ENCODE results near the gene SERINC5.
A peak's percentile ranks its signal among the peaks of the same experiment; 100 is the strongest.

Gene SERINC5

DNA sequence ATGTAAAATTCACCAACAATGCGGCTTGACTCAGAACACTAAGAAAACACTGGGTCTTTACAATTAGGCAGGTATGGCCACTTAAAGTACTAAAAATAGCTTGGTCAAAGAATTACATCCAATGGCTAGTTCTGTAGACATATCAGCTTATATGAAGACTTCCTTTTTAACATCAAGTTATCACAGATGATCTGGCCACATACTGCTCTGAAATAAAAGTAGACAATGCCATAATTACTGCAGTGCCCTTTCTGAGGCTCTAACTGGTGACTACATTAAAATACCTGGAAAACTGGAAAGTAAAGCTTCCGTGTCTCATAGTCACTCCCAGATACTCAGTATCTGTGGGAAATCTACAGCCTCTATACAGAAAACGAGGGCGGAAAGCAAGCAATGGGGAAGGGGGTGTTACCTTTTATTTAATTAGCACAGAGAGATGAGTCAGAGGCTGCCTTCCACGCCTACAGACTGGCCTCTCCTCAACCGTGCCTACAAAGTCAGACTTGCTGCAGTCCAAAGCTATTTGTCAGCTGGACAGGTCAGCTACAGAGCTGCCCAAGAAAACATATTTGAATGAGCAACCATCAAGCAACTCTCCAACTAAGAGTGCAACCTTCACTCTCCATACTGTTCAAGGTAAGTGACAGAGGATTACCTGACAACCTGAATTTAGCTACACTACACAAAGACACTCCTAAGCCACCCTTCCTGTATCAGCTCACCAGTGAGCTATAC, 8.7 kb downstream of the SERINC5 start:
- peak overlapping the region; percentile 12 for H3K4me3 ChIP-seq (ENCODE audit: low read length)
- TF ChIP-seq, protein P1, sequence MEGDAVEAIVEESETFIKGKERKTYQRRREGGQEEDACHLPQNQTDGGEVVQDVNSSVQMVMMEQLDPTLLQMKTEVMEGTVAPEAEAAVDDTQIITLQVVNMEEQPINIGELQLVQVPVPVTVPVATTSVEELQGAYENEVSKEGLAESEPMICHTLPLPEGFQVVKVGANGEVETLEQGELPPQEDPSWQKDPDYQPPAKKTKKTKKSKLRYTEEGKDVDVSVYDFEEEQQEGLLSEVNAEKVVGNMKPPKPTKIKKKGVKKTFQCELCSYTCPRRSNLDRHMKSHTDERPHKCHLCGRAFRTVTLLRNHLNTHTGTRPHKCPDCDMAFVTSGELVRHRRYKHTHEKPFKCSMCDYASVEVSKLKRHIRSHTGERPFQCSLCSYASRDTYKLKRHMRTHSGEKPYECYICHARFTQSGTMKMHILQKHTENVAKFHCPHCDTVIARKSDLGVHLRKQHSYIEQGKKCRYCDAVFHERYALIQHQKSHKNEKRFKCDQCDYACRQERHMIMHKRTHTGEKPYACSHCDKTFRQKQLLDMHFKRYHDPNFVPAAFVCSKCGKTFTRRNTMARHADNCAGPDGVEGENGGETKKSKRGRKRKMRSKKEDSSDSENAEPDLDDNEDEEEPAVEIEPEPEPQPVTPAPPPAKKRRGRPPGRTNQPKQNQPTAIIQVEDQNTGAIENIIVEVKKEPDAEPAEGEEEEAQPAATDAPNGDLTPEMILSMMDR (conservative IDR thresholded peaks at IDR 0.05; ENCODE audit: low read depth, low read length), result no peak
- DNase-seq (ENCODE audit: low read depth), result peak; percentile 84

DNA sequence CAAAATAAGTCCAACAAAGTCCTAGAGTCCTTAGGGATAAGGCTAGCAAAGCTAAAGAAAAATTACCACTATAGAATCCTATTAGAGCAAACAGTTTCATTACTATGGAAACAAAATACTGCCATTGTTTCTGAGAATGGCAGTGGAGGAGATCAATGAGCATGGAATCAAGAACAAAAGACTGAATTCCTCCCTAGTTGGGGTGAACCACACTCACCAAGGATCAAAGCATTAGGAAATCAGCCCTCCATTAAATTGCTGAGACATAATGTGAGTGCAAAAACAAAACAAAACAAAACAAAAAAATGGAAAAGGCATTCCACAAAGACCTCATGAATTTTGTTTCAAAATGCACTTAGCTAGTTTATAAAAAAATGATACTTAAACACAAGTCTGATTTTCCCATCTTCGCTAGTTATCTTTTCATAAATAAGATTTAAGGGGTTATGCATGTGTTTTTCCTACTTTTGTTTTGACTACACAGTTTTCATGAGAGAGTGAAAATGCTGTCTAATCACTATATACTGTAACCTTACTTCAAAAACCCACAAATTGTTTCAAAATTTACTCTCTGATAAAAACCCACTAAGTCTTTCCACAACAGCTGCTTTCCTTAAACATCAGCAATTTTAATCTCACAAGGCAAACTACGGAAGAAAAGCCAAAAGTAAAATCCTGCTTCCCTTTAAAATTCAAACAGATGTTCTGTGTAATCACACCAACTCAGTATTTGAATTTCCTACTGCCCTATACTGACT, 9.7 kb downstream of the SERINC5 start:
- no peak for DNase-seq (ENCODE audit: low read depth)
- no peak overlapping the region for H3K4me3 ChIP-seq (ENCODE audit: low read length)
- TF ChIP-seq, protein P1 (conservative IDR thresholded peaks at IDR 0.05; ENCODE audit: low read depth, low read length), result no peak

DNA sequence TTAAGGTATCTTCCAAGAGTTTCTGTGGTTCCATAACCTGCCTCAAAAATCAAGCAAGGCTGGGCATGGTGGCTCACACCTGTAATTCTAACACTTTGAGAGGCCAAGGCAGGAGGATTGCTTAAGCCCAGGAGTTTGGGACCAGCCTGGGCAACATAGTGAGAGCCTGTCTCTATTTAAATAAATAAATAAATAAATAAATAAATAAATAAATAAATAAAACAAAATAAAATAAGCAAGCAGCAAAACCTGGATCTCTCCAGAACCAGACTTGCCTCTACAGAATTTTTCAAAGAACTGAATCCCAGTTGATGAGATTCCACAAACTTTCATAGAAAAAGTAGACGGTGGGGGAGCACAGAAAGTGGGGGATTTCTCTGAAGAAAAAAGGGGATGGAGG, 12.3 kb downstream of the SERINC5 start:
- DNase-seq (ENCODE audit: low read depth), result no peak
- H3K4me3 ChIP-seq (ENCODE audit: low read length), result no peak overlapping the region
- TF ChIP-seq, protein P1 (conservative IDR thresholded peaks at IDR 0.05; ENCODE audit: low read depth, low read length), result no peak

DNA sequence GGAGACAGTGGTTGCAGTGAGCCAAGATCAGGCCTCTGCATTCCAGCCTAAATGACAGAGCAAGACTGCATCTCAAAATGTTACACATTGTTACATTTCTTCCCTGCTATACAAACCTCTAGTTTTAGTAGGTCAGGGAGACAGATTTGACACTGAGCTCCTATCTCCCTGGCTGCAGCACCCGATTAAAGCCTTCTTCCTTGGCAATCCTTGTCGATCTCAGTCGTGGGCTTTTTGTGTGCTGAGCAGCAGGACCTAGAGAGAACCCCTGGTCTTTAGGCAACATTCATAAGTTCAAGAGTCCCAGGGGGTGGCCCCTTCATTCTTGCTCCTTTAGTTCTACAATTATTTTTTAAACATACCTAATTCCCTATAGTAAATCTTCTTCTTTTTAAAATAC, 13.0 kb downstream of the SERINC5 start:
- H3K4me3 ChIP-seq (ENCODE audit: low read length), result no peak overlapping the region
- TF ChIP-seq, protein P1 (conservative IDR thresholded peaks at IDR 0.05; ENCODE audit: low read depth, low read length), result no peak
- no peak for DNase-seq (ENCODE audit: low read depth)

DNA sequence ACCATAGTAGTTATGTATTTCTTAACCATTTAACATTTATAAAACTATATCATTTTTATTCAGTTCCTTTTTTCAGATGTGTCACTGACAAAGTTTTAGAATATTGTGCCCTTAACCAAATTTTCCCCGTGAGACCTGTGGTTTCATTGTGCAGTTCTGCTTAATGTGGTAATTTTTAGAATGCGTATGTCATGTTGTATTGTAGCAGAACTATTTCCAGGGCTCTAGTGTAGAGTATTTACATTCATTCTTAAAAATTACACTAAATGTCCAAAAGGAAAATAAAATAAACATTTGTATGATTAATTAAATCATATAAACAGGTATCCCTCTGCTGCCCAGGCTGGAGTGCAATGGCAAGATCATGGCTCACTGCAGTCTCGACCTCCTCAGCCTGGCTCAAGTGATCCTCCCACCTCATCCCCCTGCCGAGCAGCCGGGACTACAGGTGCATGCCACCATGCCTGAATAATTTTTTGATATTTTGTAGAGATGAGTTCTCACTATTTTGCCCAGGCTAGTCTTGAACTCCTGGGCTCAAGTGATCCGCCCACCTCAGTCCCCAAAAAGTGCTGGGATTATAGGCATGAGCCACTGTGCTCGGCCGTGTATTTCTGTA, 15.4 kb downstream of the SERINC5 start:
- DNase-seq (ENCODE audit: low read depth), result no peak
- no peak overlapping the region for H3K4me3 ChIP-seq (ENCODE audit: low read length)
- TF ChIP-seq, protein P1 (conservative IDR thresholded peaks at IDR 0.05; ENCODE audit: low read depth, low read length), result no peak

DNA sequence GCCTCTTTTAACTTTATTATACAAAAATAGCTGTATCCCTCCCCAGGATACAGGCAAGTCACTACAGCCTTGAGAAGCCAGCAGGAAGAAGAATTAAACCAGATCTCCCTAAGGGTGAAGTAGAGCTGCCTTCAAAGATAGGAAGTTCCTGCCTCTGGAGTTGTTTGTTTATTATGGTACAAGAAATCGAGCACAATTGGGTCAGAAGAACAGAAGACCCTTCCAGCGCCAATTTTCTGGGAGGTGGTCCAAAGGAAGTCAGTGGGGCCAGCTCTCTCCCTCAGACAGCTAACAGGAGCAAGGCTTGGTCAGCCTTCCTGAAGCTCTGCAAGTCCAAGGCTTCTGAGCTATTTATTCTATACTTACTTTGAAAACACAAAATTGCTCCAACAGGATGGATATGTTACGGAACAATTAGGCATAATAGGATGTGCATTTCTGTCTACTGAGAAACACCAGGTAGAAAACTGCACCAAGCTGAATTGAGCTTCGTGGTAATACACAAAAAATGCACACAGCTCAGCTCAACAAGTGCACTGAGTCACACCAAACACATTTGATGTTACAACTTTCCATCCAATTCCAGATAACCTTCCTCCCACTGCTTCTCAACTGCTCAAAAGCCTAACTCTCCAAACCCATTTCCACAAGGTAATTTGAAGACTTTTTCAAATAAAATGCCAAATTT, 16.0 kb downstream of the SERINC5 start:
- no peak for DNase-seq (ENCODE audit: low read depth)
- no peak overlapping the region for H3K4me3 ChIP-seq (ENCODE audit: low read length)
- TF ChIP-seq, protein P1 (conservative IDR thresholded peaks at IDR 0.05; ENCODE audit: low read depth, low read length), result no peak

Data from retinal pigment epithelial cell (primary cell).